Kidney (tissue), 14 donors: ENCODE results near the gene INTS2. TPM values are rescaled to one million over a fixed set of nuclear protein-coding genes. Genes with fewer than 3 reads are reported as not detected.

Experiments
- DNase-seq, 5 donors: peaks; one replicate each; pipeline ENCODE4 v3.0.0-alpha.2; 2013 to 2020
- FAIRE-seq: peaks from 2 replicates; lab custom pipeline; 2012; peaks lifted over from hg19 to GRCh38; lab: Jason Lieb, UNC
- H3K27ac ChIP-seq, 2 donors: one replicate each; pipeline ENCODE4 v1.7.0; 2013; ENCODE audit warnings: low read depth in 2 of 2, low read length in 2 of 2, inconsistent platforms in 1 of 2
- H3K27me3 ChIP-seq: one replicate; pipeline ENCODE4 v1.7.1; 2013; ENCODE audit warnings: low read length, inconsistent platforms; ENCODE audit not compliant: control insufficient read depth, insufficient read depth
- H3K36me3 ChIP-seq, 3 donors: one replicate each; pipeline versions ENCODE4 v1.7.0 to v1.7.1; 2013; ENCODE audit warnings: low read length in 3 of 3, control low read depth in 1 of 3, inconsistent platforms in 1 of 3; ENCODE audit not compliant: insufficient read depth in 3 of 3, control insufficient read depth in 2 of 3
- H3K4me1 ChIP-seq, 3 donors: one replicate each; pipeline versions ENCODE4 v1.7.0 to v1.7.1; 2013; ENCODE audit warnings: low read length in 3 of 3, inconsistent platforms in 1 of 3, low read depth in 1 of 3; ENCODE audit not compliant: control insufficient read depth in 2 of 3, insufficient read depth in 2 of 3
- H3K4me3 ChIP-seq, 3 donors: one replicate each; pipeline versions ENCODE4 v1.7.0 to v1.8.1; 2013; ENCODE audit warnings: low read length in 3 of 3, control low read depth in 1 of 3, inconsistent platforms in 1 of 3
- H3K9ac ChIP-seq, 3 donors: one replicate each; pipeline versions ENCODE4 v1.7.0 to v1.7.1; 2013; ENCODE audit warnings: low read length in 3 of 3, control low read depth in 1 of 3, inconsistent platforms in 1 of 3
- H3K9me3 ChIP-seq, 3 donors: one replicate each; pipeline versions ENCODE4 v1.7.0 to v1.7.1; 2013; ENCODE audit warnings: low read length in 3 of 3, control low read depth in 1 of 3, inconsistent platforms in 1 of 3; ENCODE audit not compliant: control insufficient read depth in 2 of 3, insufficient read depth in 1 of 3
- CTCF ChIP-seq: IDR thresholded peaks from 3 replicates; pipeline ENCODE4 v1.5.1; 2012; ENCODE audit warnings: mild to moderate bottlenecking, moderate library complexity, borderline replicate concordance; ENCODE audit not compliant: insufficient read depth; ENCODE audit errors: extremely low read depth
- intact Hi-C: fragments of 100-400 bp; cut with DNase I; formaldehyde crosslinking; loops from one replicate; pipeline ENCODE4 v1.11.1; 2022
- polyA plus RNA-seq: library from polyadenylated mRNA; stranded (reverse); fragments of 350-450 nt; fragmentation: Illumina TruSeq; extraction: RNeasy Lipid Tissue Mini Kit (QIAGEN cat#74804); gene quantifications from one replicate; pipeline ENCODE4 v1.2.3, GENCODE V29; 2014; ENCODE audit warnings: low read depth, low replicate concordance; ENCODE audit not compliant: insufficient read depth
- total RNA-seq: library from RNA; stranded (reverse); fragmentation: NEBNext Ultra II Directional; extraction: Animal tissue kit (Norgen Biotek cat#: 25700); gene quantifications from one replicate; pipeline ENCODE4 v1.2.1, GENCODE V29; 2021
- donor health status: control.
- donor health status: control.
- donor health status: control.
- donor health status: control.
- donor health status: control.
- donor health status: DM: yes; HTN: yes; CAD: no.
- donor health status: Normal renal cell carcinoma (clear cell type).

The INTS2 gene
- total and polyA plus RNA-seq, 2 donors from 2014 or later = 2.2 to 13.4 TPM

GRCh38 chr17:61904094-61904710, 23.6 kb downstream of the INTS2 start:
- DNase-seq (no peak), FAIRE-seq (no peak)
- H3K27ac ChIP-seq = no peak overlapping the region
- no peak overlapping the region for H3K9ac ChIP-seq
- peaks cover 0 to 7% (median 5%) of the 10 kb centered on the region in 3 donors for H3K36me3 ChIP-seq
- no peaks in the 10 kb centered on the region for H3K9me3 ChIP-seq
- no peak overlapping the region for H3K4me3 ChIP-seq
- H3K4me1 ChIP-seq = no peaks in the 10 kb centered on the region
- no peaks in the 10 kb centered on the region for H3K27me3 ChIP-seq
- TF ChIP-seq CTCF = no peak
- intact Hi-C loops = no loop called here

GRCh38 chr17:61903251-61903650, 24.5 kb downstream of the INTS2 start:
- intact Hi-C loops = no loop called here
- no peak overlapping the region for H3K9ac ChIP-seq
- H3K27ac ChIP-seq = no peak overlapping the region
- H3K4me3 ChIP-seq = no peak overlapping the region
- H3K4me1 ChIP-seq = no peaks in the 10 kb centered on the region
- TF ChIP-seq CTCF = no peak
- no peaks in the 10 kb centered on the region for H3K9me3 ChIP-seq
- no peak for FAIRE-seq
- DNase-seq = no peak
- H3K27me3 ChIP-seq = no peaks in the 10 kb centered on the region
- peaks cover 0 to 7% (median 5%) of the 10 kb centered on the region in 3 donors for H3K36me3 ChIP-seq

GRCh38 chr17:61897548-61898180, 30.1 kb downstream of the INTS2 start:
- DNase-seq (no peak), FAIRE-seq (no peak)
- Histone ChIP-seq H3K4me3 (no peak overlapping the region), H3K27me3 (no peaks in the 10 kb centered on the region), H3K27ac (no peak overlapping the region), H3K4me1 (no peaks in the 10 kb centered on the region), H3K9me3 (no peaks in the 10 kb centered on the region), H3K36me3 (peaks cover 0 to 3% (median 0%) of the 10 kb centered on the region in 3 donors), H3K9ac (no peak overlapping the region)
- no peak for TF ChIP-seq CTCF
- intact Hi-C loops = no loop called here
